Nephron (organoid): Measurements from ENCODE around the gene NMRK1.

Experiments
- H3K27ac Mint-ChIP-seq, 3 experiments: 2 replicates each; pipeline ENCODE4 v1.8.0; 2020; ENCODE audit warnings: mixed read lengths in 3 of 3, mild to moderate bottlenecking in 2 of 3, moderate library complexity in 1 of 3
- H3K27me3 Mint-ChIP-seq: 2 replicates; pipeline ENCODE4 v1.8.0; 2021; ENCODE audit warnings: low read depth, mild to moderate bottlenecking, moderate library complexity, mixed read lengths
- H3K36me3 Mint-ChIP-seq: 2 replicates; pipeline ENCODE4 v1.8.0; 2020; ENCODE audit warnings: low read depth, mixed read lengths
- H3K4me1 Mint-ChIP-seq: 2 replicates; pipeline ENCODE4 v1.8.0; 2020; ENCODE audit warnings: mixed read lengths
- H3K4me3 Mint-ChIP-seq, 3 experiments: 2 replicates each; pipeline ENCODE4 v1.8.0; 2020; ENCODE audit warnings: mild to moderate bottlenecking in 3 of 3, mixed read lengths in 3 of 3, moderate library complexity in 2 of 3
- H3K9me3 Mint-ChIP-seq: 2 replicates; pipeline ENCODE4 v1.8.0; 2020; ENCODE audit warnings: mixed read lengths
- CTCF ChIP-seq, 3 experiments: fragments of 200-600 bp; sonication (generic); IDR thresholded peaks; one replicate each; pipeline ENCODE4 v1.5.0; 2021; ENCODE audit warnings: antibody characterized with exemption in 3 of 3; ENCODE audit not compliant: unreplicated experiment in 3 of 3

NMRK1 gene

GRCh38 chr9:75130621-75131230, 42.8 kb upstream of the NMRK1 start:
- no peak overlapping the region for H3K4me3 Mint-ChIP-seq

GRCh38 chr9:75130172-75130571, 42.2 kb upstream of the NMRK1 start:
- Mint-ChIP-seq H3K36me3 (peaks cover 5% of the 10 kb centered on the region), H3K27ac (no peak overlapping the region), H3K27me3 (no peaks in the 10 kb centered on the region), H3K4me3 (no peak overlapping the region), H3K9me3 (no peaks in the 10 kb centered on the region), H3K4me1 (no peaks in the 10 kb centered on the region)
- TF ChIP-seq CTCF (IDR thresholded peaks at IDR 0.05; ENCODE audit: unreplicated experiment in 3 of 3): no peak

More at GRCh38 chr9:75130621-75131230, 42.8 kb upstream of the NMRK1 start:
- no peaks in the 10 kb centered on the region for H3K4me1 Mint-ChIP-seq
- H3K27me3 Mint-ChIP-seq: no peaks in the 10 kb centered on the region
- H3K36me3 Mint-ChIP-seq: peaks cover 5% of the 10 kb centered on the region
- no peak for TF ChIP-seq CTCF (IDR thresholded peaks at IDR 0.05; ENCODE audit: unreplicated experiment in 3 of 3)
- H3K9me3 Mint-ChIP-seq: no peaks in the 10 kb centered on the region
- no peak overlapping the region for H3K27ac Mint-ChIP-seq

- H3K9me3 Mint-ChIP-seq: no peaks in the 10 kb centered on the region
- H3K27ac Mint-ChIP-seq: no peak overlapping the region
- peaks cover 5% of the 10 kb centered on the region for H3K36me3 Mint-ChIP-seq
- no peaks in the 10 kb centered on the region for H3K27me3 Mint-ChIP-seq
- no peak for TF ChIP-seq CTCF (IDR thresholded peaks at IDR 0.05; ENCODE audit: unreplicated experiment in 3 of 3)
- no peaks in the 10 kb centered on the region for H3K4me1 Mint-ChIP-seq
- H3K4me3 Mint-ChIP-seq: no peak overlapping the region
These were observed 40.6 kb upstream of the NMRK1 start for GRCh38 chr9:75128535-75128934.

- no peaks in the 10 kb centered on the region for H3K4me1 Mint-ChIP-seq
- TF ChIP-seq CTCF (IDR thresholded peaks at IDR 0.05; ENCODE audit: unreplicated experiment in 3 of 3): no peak
- H3K27me3 Mint-ChIP-seq: no peaks in the 10 kb centered on the region
- H3K27ac Mint-ChIP-seq: no peak overlapping the region
- H3K9me3 Mint-ChIP-seq: no peaks in the 10 kb centered on the region
- H3K4me3 Mint-ChIP-seq: no peak overlapping the region
- peaks cover 5% of the 10 kb centered on the region for H3K36me3 Mint-ChIP-seq
These were observed 35.7 kb upstream of the NMRK1 start for GRCh38 chr9:75123696-75124095.

GRCh38 chr9:75121914-75122558, 34.1 kb upstream of the NMRK1 start:
- TF ChIP-seq CTCF (IDR thresholded peaks at IDR 0.05; ENCODE audit: unreplicated experiment in 3 of 3): no peak
- Mint-ChIP-seq H3K4me3 (no peak overlapping the region), H3K36me3 (peaks cover 12% of the 10 kb centered on the region), H3K4me1 (no peaks in the 10 kb centered on the region), H3K27me3 (no peaks in the 10 kb centered on the region), H3K27ac (no peak overlapping the region), H3K9me3 (no peaks in the 10 kb centered on the region)

- Mint-ChIP-seq H3K4me1 (no peaks in the 10 kb centered on the region), H3K27ac (no peak overlapping the region), H3K36me3 (peaks cover 12% of the 10 kb centered on the region), H3K9me3 (no peaks in the 10 kb centered on the region), H3K27me3 (no peaks in the 10 kb centered on the region), H3K4me3 (no peak overlapping the region)
- TF ChIP-seq CTCF (IDR thresholded peaks at IDR 0.05; ENCODE audit: unreplicated experiment in 3 of 3): no peak
These were observed 32.7 kb upstream of the NMRK1 start for GRCh38 chr9:75120686-75121085.
